ENCODE data around the gene PUSL1.

GRCh38 chr1:1327291-1327690 lies 18.9 kb downstream of the PUSL1 start:
- no peak for TF ChIP-seq ELF4 (IDR thresholded peaks at IDR 0.05)
- no peak for TF ChIP-seq NFRKB (IDR thresholded peaks at IDR 0.05)
- no peak for TF ChIP-seq L3MBTL2 (conservative IDR thresholded peaks at IDR 0.05)
- no peak for TF ChIP-seq PKNOX1 (IDR thresholded peaks at IDR 0.05)
- no peak for TF ChIP-seq FOXM1 (IDR thresholded peaks at IDR 0.05; ENCODE audit: borderline replicate concordance)
- TF ChIP-seq SP1 (IDR thresholded peaks at IDR 0.05): no peak

All from HEK293T (cell line).